ENCODE data around the gene OLIG2. TPM values are rescaled to one million over a fixed set of nuclear protein-coding genes. Genes with fewer than 3 reads are reported as not detected.
A peak's percentile ranks its signal among the peaks of the same experiment; 100 is the strongest.

Gene OLIG2
- total RNA-seq, 2 experiments from 2014 or later: not detected

- Mint-ChIP-seq H3K4me3 (no peak overlapping the region), H3K27ac (no peak overlapping the region), H3K4me1 (ENCODE audit: low read depth) (no peaks in the 10 kb centered on the region), H3K9me3 (no peaks in the 10 kb centered on the region), H3K36me3 (ENCODE audit: low read depth) (no peaks in the 10 kb centered on the region), H3K27me3 (ENCODE audit: low read depth) (peaks cover 2% of the 10 kb centered on the region)
- CTCF ChIA-PET: interaction anchor here (0.6 kb wide), 2 partner anchors 9 to 49 kb away, joined by 3 read pairs; no protein-coding TSS in a partner anchor
- DNase-seq: no peak
- intact Hi-C loops (cut with micrococcal nuclease): no loop called here
Observed at GRCh38 chr21:33008333-33009051, 17.2 kb upstream of the OLIG2 start.

- Mint-ChIP-seq H3K4me1 (ENCODE audit: low read depth) (no peaks in the 10 kb centered on the region), H3K4me3 (no peak overlapping the region), H3K27me3 (ENCODE audit: low read depth) (peaks cover 8% of the 10 kb centered on the region), H3K9me3 (no peaks in the 10 kb centered on the region), H3K27ac (no peak overlapping the region), H3K36me3 (ENCODE audit: low read depth) (no peaks in the 10 kb centered on the region)
- no peak for DNase-seq
- intact Hi-C loops (cut with micrococcal nuclease): no loop called here
- CTCF ChIA-PET: no interaction called here
Observed at GRCh38 chr21:33010931-33011330, 14.8 kb upstream of the OLIG2 start.

GRCh38 chr21:33011462-33011861 is 14.3 kb upstream of the OLIG2 start:
- Mint-ChIP-seq H3K27ac (no peak overlapping the region), H3K36me3 (ENCODE audit: low read depth) (no peaks in the 10 kb centered on the region), H3K4me3 (no peak overlapping the region), H3K4me1 (ENCODE audit: low read depth) (no peaks in the 10 kb centered on the region), H3K27me3 (ENCODE audit: low read depth) (peaks cover 11% of the 10 kb centered on the region), H3K9me3 (no peaks in the 10 kb centered on the region)
- no peak for DNase-seq
- CTCF ChIA-PET: interaction anchor here (0.6 kb wide), 1 partner anchor 931 kb away, joined by 3 read pairs; no protein-coding TSS in a partner anchor
- intact Hi-C loops (cut with micrococcal nuclease): no loop called here

DNA sequence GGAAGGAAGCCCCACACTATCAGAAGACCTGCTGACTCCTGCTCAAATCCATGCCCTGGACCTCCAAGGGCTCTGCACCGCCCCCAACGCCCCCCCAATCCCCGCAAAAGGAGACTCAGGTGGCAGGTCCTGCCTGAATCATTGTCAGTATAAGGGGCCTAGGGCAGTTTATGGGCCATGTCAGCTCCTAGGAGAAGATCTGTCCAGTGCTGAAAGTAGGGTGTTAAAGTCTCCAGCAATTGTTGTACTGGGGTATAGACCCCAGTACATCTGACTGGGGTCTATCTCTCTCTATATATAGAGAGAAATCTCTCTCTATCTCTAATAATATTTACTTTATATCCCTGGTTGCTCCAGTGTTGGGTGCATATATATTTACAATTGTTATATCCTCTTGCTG is 12.1 kb upstream of the OLIG2 start:
- Mint-ChIP-seq H3K27ac (no peak overlapping the region), H3K27me3 (ENCODE audit: low read depth) (peaks cover 27% of the 10 kb centered on the region)

DNA sequence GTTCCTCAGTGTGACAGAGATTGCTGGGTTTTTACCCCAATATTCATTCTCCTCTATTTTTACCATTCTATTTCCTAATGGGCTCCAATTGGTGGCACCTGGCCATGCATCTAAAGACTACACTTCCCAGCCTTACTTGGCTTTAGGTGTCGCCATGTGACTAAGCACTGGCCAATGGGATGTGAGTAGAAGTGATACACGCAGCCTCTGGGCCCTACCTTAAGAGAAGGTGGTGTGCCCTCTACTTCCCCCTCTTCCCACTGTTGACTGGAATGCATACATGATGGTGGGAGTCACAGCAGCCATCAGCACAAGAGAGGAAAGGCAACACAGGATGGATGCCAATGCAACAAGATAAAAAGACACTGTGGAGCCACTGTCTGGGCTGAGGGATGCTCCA is 11.4 kb upstream of the OLIG2 start:
- no peak for DNase-seq
- H3K36me3 Mint-ChIP-seq (ENCODE audit: low read depth): no peaks in the 10 kb centered on the region
- intact Hi-C loops (cut with micrococcal nuclease): no loop called here
- peaks cover 34% of the 10 kb centered on the region for H3K27me3 Mint-ChIP-seq (ENCODE audit: low read depth)
- CTCF ChIA-PET: interaction anchor here (0.5 kb wide), 1 partner anchor 74 kb away, joined by 4 read pairs; no protein-coding TSS in a partner anchor
- no peak overlapping the region for H3K4me3 Mint-ChIP-seq
- peaks cover 3% of the 10 kb centered on the region for H3K4me1 Mint-ChIP-seq (ENCODE audit: low read depth)
- H3K9me3 Mint-ChIP-seq: no peaks in the 10 kb centered on the region
- no peak overlapping the region for H3K27ac Mint-ChIP-seq

More for the DNA sequence above, 12.1 kb upstream of the OLIG2 start:
- intact Hi-C loops (cut with micrococcal nuclease): no loop called here
- DNase-seq: no peak
- no peak overlapping the region for H3K4me3 Mint-ChIP-seq
- H3K9me3 Mint-ChIP-seq: no peaks in the 10 kb centered on the region
- no peaks in the 10 kb centered on the region for H3K36me3 Mint-ChIP-seq (ENCODE audit: low read depth)
- H3K4me1 Mint-ChIP-seq (ENCODE audit: low read depth): no peaks in the 10 kb centered on the region
- CTCF ChIA-PET: no interaction called here

DNA sequence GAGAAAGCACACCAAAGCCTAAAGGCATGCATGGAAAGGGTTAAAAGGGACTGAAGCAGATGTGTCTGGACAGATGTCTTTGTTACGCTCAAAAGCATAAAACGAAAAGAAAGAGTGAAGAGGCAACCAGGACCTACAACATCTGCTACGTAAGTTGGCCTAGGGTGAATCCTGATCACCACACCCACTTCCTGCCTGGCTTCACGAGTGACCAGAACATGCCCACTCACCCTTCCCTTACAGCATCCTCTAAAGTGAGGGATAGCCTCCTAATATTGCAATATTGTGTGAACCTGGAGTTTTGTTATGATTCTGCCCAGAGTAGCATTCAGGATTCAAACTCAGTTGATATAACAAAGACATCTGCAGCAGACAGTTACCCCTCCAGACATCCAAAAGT is 10.6 kb upstream of the OLIG2 start:
- CTCF ChIA-PET: interaction anchor here (0.6 to 0.8 kb wide), 2 partner anchors 85 to 173 kb away, joined by 3 read pairs; no protein-coding TSS in a partner anchor
- intact Hi-C loops (cut with micrococcal nuclease): no loop called here
- no peak overlapping the region for H3K4me3 Mint-ChIP-seq
- no peaks in the 10 kb centered on the region for H3K9me3 Mint-ChIP-seq
- no peak overlapping the region for H3K27ac Mint-ChIP-seq
- peaks cover 38% of the 10 kb centered on the region for H3K27me3 Mint-ChIP-seq (ENCODE audit: low read depth)
- no peak for DNase-seq
- H3K36me3 Mint-ChIP-seq (ENCODE audit: low read depth): no peaks in the 10 kb centered on the region
- peaks cover 7% of the 10 kb centered on the region for H3K4me1 Mint-ChIP-seq (ENCODE audit: low read depth)

GRCh38 chr21:33015756-33016155 is 10.0 kb upstream of the OLIG2 start:
- Mint-ChIP-seq H3K9me3 (no peaks in the 10 kb centered on the region), H3K4me1 (ENCODE audit: low read depth) (peaks cover 12% of the 10 kb centered on the region), H3K36me3 (ENCODE audit: low read depth) (no peaks in the 10 kb centered on the region), H3K27me3 (ENCODE audit: low read depth) (peaks cover 44% of the 10 kb centered on the region), H3K4me3 (no peak overlapping the region), H3K27ac (no peak overlapping the region)
- intact Hi-C loops (cut with micrococcal nuclease): no loop called here
- CTCF ChIA-PET: interaction anchor here (0.8 kb wide), 1 partner anchor 172 kb away, joined by 3 read pairs; no protein-coding TSS in a partner anchor
- no peak for DNase-seq

- Mint-ChIP-seq H3K4me1 (ENCODE audit: low read depth) (peaks cover 23% of the 10 kb centered on the region), H3K4me3 (peak overlapping the region; percentile 14), H3K9me3 (no peaks in the 10 kb centered on the region), H3K27ac (no peak overlapping the region), H3K27me3 (ENCODE audit: low read depth) (peaks cover 65% of the 10 kb centered on the region), H3K36me3 (ENCODE audit: low read depth) (no peaks in the 10 kb centered on the region)
- CTCF ChIA-PET: no interaction called here
- no peak for DNase-seq
- intact Hi-C loops (cut with micrococcal nuclease): no loop called here
Observed at GRCh38 chr21:33018707-33019465, 6.8 kb upstream of the OLIG2 start.

DNA sequence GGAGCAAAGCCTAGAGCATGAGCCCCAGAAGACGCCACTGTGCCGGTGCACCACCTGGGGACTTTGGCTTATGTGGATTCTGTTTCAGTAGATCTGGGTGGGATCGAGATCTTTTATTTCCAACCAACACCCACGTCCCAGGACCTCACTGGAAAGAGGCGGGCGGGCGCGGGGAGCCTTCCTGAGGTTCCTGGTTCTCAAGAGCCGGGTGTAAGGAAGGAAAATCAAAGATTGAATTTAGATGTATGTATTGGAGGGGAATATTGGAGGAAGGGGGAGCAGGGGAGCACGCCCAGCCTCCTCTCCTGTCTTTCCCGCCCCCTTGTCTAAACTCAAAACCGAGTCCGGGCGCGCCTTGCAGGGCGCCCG is 6.2 kb upstream of the OLIG2 start:
- no peaks in the 10 kb centered on the region for H3K9me3 Mint-ChIP-seq
- H3K36me3 Mint-ChIP-seq (ENCODE audit: low read depth): no peaks in the 10 kb centered on the region
- peaks cover 29% of the 10 kb centered on the region for H3K4me1 Mint-ChIP-seq (ENCODE audit: low read depth)
- CTCF ChIA-PET: no interaction called here
- peak overlapping the region; percentile 14 for H3K4me3 Mint-ChIP-seq
- peaks cover 69% of the 10 kb centered on the region for H3K27me3 Mint-ChIP-seq (ENCODE audit: low read depth)
- no peak overlapping the region for H3K27ac Mint-ChIP-seq
- no peak for DNase-seq
- intact Hi-C loops (cut with micrococcal nuclease): no loop called here

- Mint-ChIP-seq H3K4me3 (peak overlapping the region; percentile 36), H3K9me3 (no peaks in the 10 kb centered on the region), H3K27ac (no peak overlapping the region), H3K4me1 (ENCODE audit: low read depth) (peaks cover 34% of the 10 kb centered on the region), H3K36me3 (ENCODE audit: low read depth) (no peaks in the 10 kb centered on the region), H3K27me3 (ENCODE audit: low read depth) (peaks cover 71% of the 10 kb centered on the region)
- CTCF ChIA-PET: interaction anchor here (0.5 to 0.7 kb wide), 2 partner anchors 19 to 80 kb away, joined by 3 to 4 read pairs; no protein-coding TSS in a partner anchor
- peak; percentile 31 for DNase-seq
- intact Hi-C loops (cut with micrococcal nuclease): loop anchor here (5.0 to 10.0 kb wide), 2 partner anchors 105 to 177 kb away; no protein-coding TSS in a partner anchor
Observed at GRCh38 chr21:33019885-33020557, 5.7 kb upstream of the OLIG2 start.

GRCh38 chr21:33020558-33021100 is 5.1 kb upstream of the OLIG2 start:
- intact Hi-C loops (cut with micrococcal nuclease): loop anchor here (5.0 to 10.0 kb wide), 2 partner anchors 104 to 177 kb away; no protein-coding TSS in a partner anchor
- DNase-seq: no peak
- CTCF ChIA-PET: interaction anchor here (0.5 to 0.7 kb wide), 2 partner anchors 20 to 80 kb away, joined by 3 to 4 read pairs; no protein-coding TSS in a partner anchor
- peaks cover 76% of the 10 kb centered on the region for H3K27me3 Mint-ChIP-seq (ENCODE audit: low read depth)
- peak overlapping the region; percentile 36 for H3K4me3 Mint-ChIP-seq
- H3K9me3 Mint-ChIP-seq: no peaks in the 10 kb centered on the region
- no peaks in the 10 kb centered on the region for H3K36me3 Mint-ChIP-seq (ENCODE audit: low read depth)
- H3K27ac Mint-ChIP-seq: no peak overlapping the region
- peaks cover 38% of the 10 kb centered on the region for H3K4me1 Mint-ChIP-seq (ENCODE audit: low read depth)

DNA sequence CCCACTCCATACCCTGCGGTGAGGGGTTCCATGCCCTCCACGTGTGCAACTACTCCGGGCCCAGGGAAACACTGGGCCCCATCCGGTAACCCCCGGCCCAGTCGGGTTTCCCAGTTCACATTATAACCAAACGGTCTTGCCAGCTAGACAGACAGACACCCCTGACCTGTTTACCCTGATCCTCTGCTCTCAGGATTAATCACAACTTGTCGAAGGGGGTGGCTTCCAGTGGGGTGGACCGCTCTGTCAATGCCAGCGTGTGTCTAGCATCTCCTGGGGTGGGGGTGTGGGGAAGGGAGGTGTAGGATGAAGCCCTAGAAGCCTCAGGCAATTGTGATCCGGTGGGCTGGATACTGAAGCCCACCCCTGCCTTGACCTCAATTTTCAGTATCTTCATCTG is 4.6 kb upstream of the OLIG2 start:
- intact Hi-C loops (cut with micrococcal nuclease): loop anchor here (5.0 to 10.0 kb wide), 2 partner anchors 104 to 176 kb away; no protein-coding TSS in a partner anchor
- peaks cover 80% of the 10 kb centered on the region for H3K27me3 Mint-ChIP-seq (ENCODE audit: low read depth)
- peaks cover 42% of the 10 kb centered on the region for H3K4me1 Mint-ChIP-seq (ENCODE audit: low read depth)
- no peaks in the 10 kb centered on the region for H3K9me3 Mint-ChIP-seq
- DNase-seq: no peak
- CTCF ChIA-PET: interaction anchor here (0.6 to 1.3 kb wide), 2 partner anchors 81 to 601 kb away, joined by 4 read pairs; no protein-coding TSS in a partner anchor
- H3K36me3 Mint-ChIP-seq (ENCODE audit: low read depth): no peaks in the 10 kb centered on the region
- no peak overlapping the region for H3K4me3 Mint-ChIP-seq
- no peak overlapping the region for H3K27ac Mint-ChIP-seq
